GM19240 (cell line): ENCODE data around the gene RPS6KA2.

Experiments used
- DNase-seq: peaks from one replicate; pipeline ENCODE4 v3.0.0; 2011; ENCODE audit warnings: low spot score; ENCODE audit not compliant: insufficient read length

RPS6KA2 gene

GRCh38 chr6:166616261-166617238, 10.5 kb downstream of the RPS6KA2 start:
- no peak for DNase-seq

GRCh38 chr6:166615059-166615770, 11.8 kb downstream of the RPS6KA2 start:
- DNase-seq = no peak

- DNase-seq = no peak
Measured at GRCh38 chr6:166614589-166614988, 12.5 kb downstream of the RPS6KA2 start.

- no peak for DNase-seq
Measured at GRCh38 chr6:166614171-166614583, 12.9 kb downstream of the RPS6KA2 start.

GRCh38 chr6:166613027-166613426, 14.0 kb downstream of the RPS6KA2 start:
- DNase-seq = no peak

- DNase-seq = no peak
Measured at GRCh38 chr6:166612471-166612881, 14.6 kb downstream of the RPS6KA2 start.

GRCh38 chr6:166611631-166612030, 15.4 kb downstream of the RPS6KA2 start:
- no peak for DNase-seq

- DNase-seq = no peak
Measured at GRCh38 chr6:166610069-166610468, 17.0 kb downstream of the RPS6KA2 start.

- DNase-seq = no peak
Measured at GRCh38 chr6:166608774-166609173, 18.3 kb downstream of the RPS6KA2 start.

GRCh38 chr6:166605752-166606151, 21.3 kb downstream of the RPS6KA2 start:
- DNase-seq = no peak

GRCh38 chr6:166604911-166605310, 22.1 kb downstream of the RPS6KA2 start:
- no peak for DNase-seq

- DNase-seq = no peak
Measured at GRCh38 chr6:166604328-166604727, 22.7 kb downstream of the RPS6KA2 start.

GRCh38 chr6:166603043-166603690, 23.9 kb downstream of the RPS6KA2 start:
- no peak for DNase-seq

- no peak for DNase-seq
Measured at GRCh38 chr6:166601956-166602355, 25.1 kb downstream of the RPS6KA2 start.

- no peak for DNase-seq
Measured at GRCh38 chr6:166600931-166601330, 26.1 kb downstream of the RPS6KA2 start.

GRCh38 chr6:166599205-166599604, 27.8 kb downstream of the RPS6KA2 start:
- DNase-seq = no peak

GRCh38 chr6:166598441-166599138, 28.5 kb downstream of the RPS6KA2 start:
- DNase-seq = no peak

GRCh38 chr6:166597711-166598440, 29.2 kb downstream of the RPS6KA2 start:
- DNase-seq = no peak

- no peak for DNase-seq
Measured at GRCh38 chr6:166596776-166597507, 30.1 kb downstream of the RPS6KA2 start.

GRCh38 chr6:166595949-166596348, 31.1 kb downstream of the RPS6KA2 start:
- no peak for DNase-seq
